Fibroblast of pulmonary artery (primary cell): Measurements from ENCODE around the gene TBX19.

ENCODE experiments used
- DNase-seq: peaks from one replicate; pipeline ENCODE4 v3.0.0-alpha.2; 2010; ENCODE audit warnings: low read depth
- H3K4me3 ChIP-seq: replicated peaks from 2 replicates; pipeline ENCODE4 v1.5.1; 2011; ENCODE audit warnings: low read depth, mild to moderate bottlenecking, control low read depth, low read length, moderate library complexity
- CTCF ChIP-seq: IDR thresholded peaks from 2 replicates; pipeline ENCODE4 v1.5.1; 2011; ENCODE audit warnings: mild to moderate bottlenecking, control low read depth, low read length, inconsistent platforms; ENCODE audit errors: missing control alignments

TBX19 gene

GRCh38 chr1:168280296-168280927, at the start of gene TBX19:
TSS of gene TBX19 (plus strand) at chr1:168280877. CDS start at chr1:168281091, 214 bp downstream.
- DNase-seq: no peak
- no peak within 1 kb of the TSS for H3K4me3 ChIP-seq
- TF ChIP-seq CTCF: no peak

- DNase-seq: peak; percentile 67
- peak; percentile 91 for TF ChIP-seq CTCF
- no peak overlapping the region for H3K4me3 ChIP-seq
These were observed 45.7 kb upstream of the TBX19 start for GRCh38 chr1:168234846-168235547.

- no peak overlapping the region for H3K4me3 ChIP-seq
- no peak for TF ChIP-seq CTCF
- no peak for DNase-seq
These were observed 45.2 kb upstream of the TBX19 start for GRCh38 chr1:168235548-168235885.

- TF ChIP-seq CTCF: no peak
- no peak overlapping the region for H3K4me3 ChIP-seq
- DNase-seq: no peak
These were observed 44.7 kb upstream of the TBX19 start for GRCh38 chr1:168235937-168236336.

- no peak for TF ChIP-seq CTCF
- DNase-seq: no peak
- no peak overlapping the region for H3K4me3 ChIP-seq
These were observed 43.7 kb upstream of the TBX19 start for GRCh38 chr1:168236836-168237611.

- TF ChIP-seq CTCF: no peak
- no peak overlapping the region for H3K4me3 ChIP-seq
- DNase-seq: no peak
These were observed 37.5 kb upstream of the TBX19 start for GRCh38 chr1:168243198-168243597.
